Measurements from ENCODE around the gene SPRR2A. TPM values are rescaled to one million over a fixed set of nuclear protein-coding genes. Genes with fewer than 3 reads are reported as not detected.
"Not testable (repeated sequence)": the region's sequence is repeated elsewhere in the genome, so short reads cannot be mapped to it uniquely, and the experiment has no call there.

SPRR2A gene
- total RNA-seq, 1 donor from 2014 or later = 0.96 TPM

DNA sequence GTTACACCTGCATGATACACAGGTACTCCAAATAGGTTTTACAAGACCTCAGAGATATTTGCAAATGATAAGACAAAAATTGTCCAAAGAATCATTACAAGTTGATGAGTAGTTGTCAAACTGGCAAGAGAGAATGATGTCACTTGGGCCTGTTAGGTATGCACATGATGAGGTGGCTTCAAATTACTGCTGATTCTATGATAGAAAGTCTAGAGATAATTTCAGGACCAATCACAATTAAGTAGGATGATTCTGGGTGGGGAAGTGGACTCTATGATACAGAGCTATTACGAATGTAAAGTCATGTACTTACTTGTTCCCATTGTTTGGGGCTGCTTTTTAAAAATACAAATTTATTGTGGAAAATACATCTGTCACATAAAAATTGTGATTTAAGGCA is 31.5 kb downstream of the SPRR2A start:
- no peak for DNase-seq (ENCODE audit: low spot score)

DNA sequence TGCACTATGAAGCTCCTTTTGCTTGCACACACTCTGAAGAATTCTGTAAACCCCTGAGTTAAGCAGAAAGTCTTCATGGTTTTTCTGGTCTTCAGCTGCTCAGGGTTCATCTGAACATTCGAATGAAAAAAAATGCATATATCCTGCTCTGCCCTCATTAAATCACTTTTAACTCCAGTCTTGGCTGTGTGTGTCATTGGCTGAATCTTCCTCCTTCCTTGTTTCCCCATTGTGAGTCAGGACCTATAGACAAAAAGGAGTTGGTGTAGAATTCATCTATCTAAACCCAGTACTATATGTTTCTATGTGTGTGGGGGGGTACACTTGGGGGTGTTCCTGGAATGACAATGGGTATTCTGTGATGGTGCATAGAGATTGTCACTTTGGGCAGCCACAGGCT is 32.9 kb downstream of the SPRR2A start:
- DNase-seq (ENCODE audit: low spot score) = no peak

DNA sequence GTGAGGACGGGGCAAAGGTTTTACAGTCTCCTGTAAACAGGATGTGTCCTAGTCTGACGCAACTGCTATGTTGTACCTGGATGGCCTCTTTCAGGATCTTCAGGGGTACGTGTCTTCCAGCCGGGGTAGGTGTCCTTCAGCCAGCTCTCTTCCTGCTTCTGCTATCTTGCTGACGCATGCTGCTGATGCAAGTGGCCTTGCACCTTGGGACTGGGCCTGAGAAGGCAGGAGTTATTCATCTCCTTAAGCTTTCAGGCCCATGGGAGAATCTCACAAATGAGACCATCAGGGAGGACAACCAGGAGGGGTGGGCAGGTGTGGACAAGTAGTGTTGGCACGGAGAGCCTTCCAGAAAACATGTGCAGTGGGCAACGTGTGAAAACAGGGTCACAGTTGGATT is 34.2 kb downstream of the SPRR2A start:
- no peak for DNase-seq (ENCODE audit: low spot score)

DNA sequence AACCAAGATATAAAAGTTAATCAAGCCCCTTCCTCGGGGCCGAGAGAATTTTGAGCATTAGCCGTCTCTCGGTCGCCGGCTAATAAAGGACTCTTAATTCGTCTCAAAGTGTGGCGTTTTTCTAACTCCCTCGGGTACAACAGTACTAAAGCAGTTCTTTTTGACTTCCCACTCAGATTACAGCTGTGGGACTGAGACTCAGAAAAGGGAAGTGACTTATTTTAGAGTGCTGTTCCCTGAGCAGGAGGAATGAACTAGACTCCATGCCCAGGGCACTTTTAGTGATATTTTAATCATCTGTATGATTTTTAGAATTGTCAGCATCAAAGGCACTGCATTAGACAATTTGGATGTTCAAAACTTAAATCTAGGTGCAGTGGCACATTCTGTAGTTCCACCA is 35.0 kb downstream of the SPRR2A start:
- not testable (repeated sequence) for DNase-seq (ENCODE audit: low spot score)

DNA sequence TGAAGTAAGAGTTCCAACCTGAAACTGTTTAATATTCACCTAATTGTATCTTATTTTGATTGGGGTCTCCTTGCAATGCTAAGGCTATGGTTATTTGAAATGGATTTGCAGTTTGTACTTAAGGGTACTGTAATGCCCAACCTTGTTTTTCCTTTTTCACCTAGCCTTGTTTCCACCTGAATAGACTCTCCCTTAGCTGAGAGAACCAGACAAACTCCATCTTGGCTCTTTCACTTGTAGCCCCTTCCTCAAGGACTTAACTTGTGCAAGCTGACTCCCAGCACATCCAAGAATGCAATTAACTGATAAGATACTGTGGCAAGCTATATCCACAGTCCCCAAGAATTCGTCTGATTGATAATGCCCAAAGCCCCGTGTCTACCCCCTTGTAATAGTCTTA is 35.5 kb downstream of the SPRR2A start:
- not testable (repeated sequence) for DNase-seq (ENCODE audit: low spot score)

DNA sequence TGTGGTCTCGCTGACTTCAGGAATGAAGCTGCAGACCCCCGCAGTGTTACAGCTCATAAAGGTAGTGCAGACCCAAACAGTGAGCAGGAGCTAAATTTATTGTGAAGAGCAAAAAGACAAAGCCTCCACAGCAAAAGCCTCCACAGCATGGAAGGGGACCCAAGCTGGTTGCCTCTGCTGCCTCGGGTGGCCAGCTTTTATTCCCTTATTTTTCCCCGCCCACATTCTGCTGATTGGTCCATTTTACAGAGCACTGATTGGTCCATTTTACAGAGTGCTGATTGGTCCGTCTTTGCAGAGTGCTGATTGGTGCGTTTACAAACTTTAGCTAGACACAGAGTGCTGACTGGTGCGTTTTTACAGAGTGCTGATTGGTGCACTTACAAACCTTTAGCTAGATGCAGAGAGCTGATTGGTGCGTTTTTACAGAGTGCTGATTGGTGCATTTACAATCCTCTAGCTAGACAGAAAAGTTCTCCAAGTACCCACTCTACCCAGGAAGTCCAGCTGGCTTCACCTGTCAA is 46.0 kb downstream of the SPRR2A start:
- not testable (repeated sequence) for DNase-seq (ENCODE audit: low spot score)

Other genes starting within 250 kb of the SPRR2A start
- not detected for gene LCE1B, start 245.5 kb downstream of the SPRR2A start, total RNA-seq
- not detected for gene LCE1A, start 230.0 kb downstream of the SPRR2A start, total RNA-seq
- not detected for gene LCE6A, start 214.7 kb downstream of the SPRR2A start, total RNA-seq
- not detected for gene LCE7A, start 197.5 kb downstream of the SPRR2A start, total RNA-seq
- gene SMCP, start 179.2 kb downstream of the SPRR2A start, total RNA-seq = not detected
- 43.4 TPM for gene IVL, start 149.0 kb downstream of the SPRR2A start, total RNA-seq
- gene SPRR5, start 110.3 kb downstream of the SPRR2A start, total RNA-seq = not detected
- gene SPRR4, start 86.9 kb downstream of the SPRR2A start, total RNA-seq = not detected
- 13.8 TPM for gene SPRR1A, start 73.4 kb downstream of the SPRR2A start, total RNA-seq
- 79.0 TPM for gene SPRR3, start 55.8 kb downstream of the SPRR2A start, total RNA-seq
- gene SPRR1B, start 26.3 kb downstream of the SPRR2A start, total RNA-seq = 0.91 TPM
- not detected for gene SPRR2D, start 16.4 kb downstream of the SPRR2A start, total RNA-seq
- not detected for gene SPRR2B, start 14.1 kb upstream of the SPRR2A start, total RNA-seq
- not detected for gene SPRR2E, start 37.0 kb upstream of the SPRR2A start, total RNA-seq
- not detected for gene SPRR2F, start 56.0 kb upstream of the SPRR2A start, total RNA-seq
- gene SPRR2G, start 93.4 kb upstream of the SPRR2A start, total RNA-seq = not detected
- not detected for gene LELP1, start 145.9 kb upstream of the SPRR2A start, total RNA-seq
- gene PRR9, start 160.1 kb upstream of the SPRR2A start, total RNA-seq = not detected
- gene LORICRIN, start 202.2 kb upstream of the SPRR2A start, total RNA-seq = not detected